HG02642 (cell line): Measurements from ENCODE around the gene CACNA2D4.

Experiments
- ATAC-seq: cut with Tn5 transposase; IDR thresholded peaks from one replicate; pipeline ENCODE4 v1.9.1; 2021; ENCODE audit warnings: mild to moderate bottlenecking; ENCODE audit not compliant: unreplicated experiment, poor library complexity

Gene CACNA2D4

DNA sequence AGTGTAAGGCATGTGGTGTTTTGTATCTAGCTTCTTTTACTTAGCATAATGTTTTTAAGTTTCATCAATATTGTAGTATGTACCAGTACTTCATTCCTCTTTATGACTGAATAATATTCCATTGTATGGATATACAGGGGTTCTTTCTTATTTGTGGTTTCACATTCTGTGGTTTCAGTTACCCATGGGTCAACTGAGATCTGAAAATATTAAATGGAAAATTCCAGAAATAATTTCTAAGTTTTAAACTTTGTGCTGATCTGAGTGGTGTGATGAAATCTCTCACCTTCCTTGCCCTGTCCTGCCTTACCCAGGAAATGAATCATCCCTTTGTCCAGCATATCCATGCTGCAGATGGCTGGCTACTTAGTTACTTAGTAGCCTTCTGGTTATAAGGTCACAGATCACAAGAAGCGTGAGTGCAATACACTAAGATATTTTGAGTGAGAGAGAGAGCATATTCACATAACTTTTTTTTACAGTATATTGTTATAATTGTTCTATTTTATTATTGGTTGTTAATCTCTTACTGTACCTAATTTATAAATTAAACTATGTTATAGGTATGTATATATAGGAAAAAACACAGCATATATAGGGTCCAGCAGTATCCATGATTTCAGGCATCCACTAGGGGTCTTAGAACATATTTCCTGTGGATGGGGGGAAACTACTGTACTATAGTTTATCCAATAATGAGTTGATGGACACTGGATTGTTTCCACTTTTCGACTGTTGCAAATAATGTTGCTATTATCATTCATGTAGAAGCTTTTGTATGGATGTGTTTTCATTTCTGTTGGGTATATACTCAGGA is 157.7 kb downstream of the CACNA2D4 start:
- ATAC-seq: no peak

DNA sequence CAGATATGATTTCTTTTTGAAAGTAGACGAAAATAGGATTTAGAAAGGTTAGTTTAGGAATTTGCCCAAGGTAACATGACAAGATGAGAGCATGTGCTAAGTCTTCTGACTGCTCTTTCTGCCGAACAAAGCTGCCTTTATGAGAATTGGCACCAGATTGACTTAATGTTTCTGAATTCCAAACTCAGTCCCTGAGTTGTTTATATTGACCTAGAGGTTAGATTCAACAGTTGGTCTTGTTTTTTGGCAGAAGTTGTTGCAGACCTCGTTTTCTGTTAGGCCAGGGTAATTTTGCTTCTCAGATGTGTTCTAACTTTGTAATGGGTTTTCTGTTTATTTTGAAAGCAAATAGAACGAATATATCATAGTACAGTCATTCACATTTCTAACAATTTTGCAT is 159.6 kb downstream of the CACNA2D4 start:
- no peak for ATAC-seq

DNA sequence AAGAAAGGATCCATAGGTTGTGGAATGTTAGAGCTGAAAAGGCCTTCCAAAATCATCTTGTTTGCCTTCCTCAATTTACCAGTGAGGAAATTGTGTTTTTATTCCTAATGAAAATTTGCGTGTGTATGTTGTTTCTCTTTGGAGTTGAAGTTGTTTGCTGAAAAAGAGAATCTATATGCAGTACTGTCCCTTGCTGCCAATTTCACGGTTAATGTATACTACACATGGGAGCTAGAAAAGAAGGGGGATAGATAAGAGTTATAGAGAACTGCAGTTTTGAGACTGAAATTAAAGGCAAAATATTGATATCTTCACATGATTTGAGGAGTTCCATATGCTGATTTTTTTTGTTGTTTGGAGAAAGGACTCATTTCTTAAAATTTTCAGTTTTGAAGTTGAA is 160.1 kb downstream of the CACNA2D4 start:
- no peak for ATAC-seq

DNA sequence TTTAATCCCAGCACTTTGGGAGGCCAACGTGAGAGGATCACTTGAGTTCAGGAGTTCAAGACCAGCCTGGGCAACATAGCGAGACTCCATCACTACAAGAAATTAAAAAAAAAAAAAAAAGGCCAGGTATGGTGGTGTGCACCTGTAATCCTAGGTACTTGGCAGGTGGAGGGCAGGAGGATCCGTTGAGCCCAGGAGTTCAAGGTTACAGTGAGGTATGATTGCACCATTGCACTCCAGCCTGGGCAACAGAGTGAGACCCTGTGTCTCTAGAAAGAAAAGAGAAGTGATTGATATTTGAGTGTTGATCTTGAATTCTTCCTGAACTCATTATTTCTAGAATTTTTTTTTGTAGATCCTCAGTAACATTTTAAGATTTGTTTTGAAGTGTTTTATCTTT is 168.2 kb downstream of the CACNA2D4 start:
- no peak for ATAC-seq

DNA sequence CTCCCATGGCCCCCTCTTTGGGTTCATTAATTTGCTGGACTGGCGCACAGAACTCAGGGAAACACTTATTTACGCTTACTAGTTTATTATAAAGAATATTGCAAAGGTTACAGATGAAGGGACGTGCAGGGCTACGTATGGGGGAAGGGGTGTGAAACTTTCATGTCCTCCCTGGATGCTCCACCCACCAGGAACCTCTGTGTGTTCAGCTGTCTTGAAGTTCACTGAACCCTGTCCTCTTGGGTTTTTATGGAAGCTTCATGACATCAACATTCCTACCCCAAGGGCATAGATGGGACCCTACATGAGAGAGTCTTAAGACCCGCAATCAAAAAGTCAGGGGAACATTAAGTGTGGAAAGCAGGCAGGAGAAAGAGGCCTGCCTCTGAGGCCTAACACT is 169.4 kb downstream of the CACNA2D4 start:
- no peak for ATAC-seq

DNA sequence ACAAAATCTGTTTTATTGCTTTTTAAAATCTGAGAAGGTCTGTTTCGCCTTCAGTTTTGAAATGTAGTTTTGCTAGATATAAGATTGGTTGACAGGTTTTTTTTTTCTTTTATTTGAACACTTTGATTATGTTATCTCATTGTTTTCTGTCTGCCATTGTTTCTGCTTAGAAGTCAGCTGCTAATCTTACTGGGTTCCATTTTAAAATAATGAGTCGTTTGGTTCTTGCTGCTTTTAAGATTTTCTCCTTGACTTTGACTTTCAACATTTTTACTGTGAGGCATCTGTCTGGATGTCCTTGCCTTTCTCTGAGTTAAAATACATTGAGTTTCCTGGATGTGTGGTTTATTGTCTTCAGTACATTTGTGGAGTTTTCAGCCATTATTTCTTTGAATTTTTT is 170.8 kb downstream of the CACNA2D4 start:
- no peak for ATAC-seq

DNA sequence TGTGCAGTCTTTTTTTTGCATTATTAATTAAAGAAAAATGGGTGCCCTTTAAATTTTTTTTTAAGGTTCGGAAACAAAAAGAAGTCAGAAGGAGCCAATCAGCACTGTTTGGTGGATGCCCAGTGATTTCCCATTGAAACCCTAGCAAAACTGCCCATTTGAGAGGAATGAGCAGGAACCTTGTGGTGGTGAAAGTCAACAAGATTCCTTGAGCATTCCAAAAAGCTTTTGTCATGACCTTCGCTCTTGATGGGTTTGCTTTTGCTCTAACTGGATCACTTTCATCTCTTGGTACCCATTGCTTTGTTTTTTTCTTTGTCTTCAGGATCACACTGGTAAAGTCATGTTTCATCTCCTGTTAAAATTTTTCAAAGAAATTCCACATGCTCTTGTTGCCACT is 173.5 kb downstream of the CACNA2D4 start:
- ATAC-seq: no peak
